Esophagus muscularis mucosa (tissue), 4 donors: ENCODE results near the gene TINCR. TPM values are rescaled to one million over a fixed set of nuclear protein-coding genes. Genes with fewer than 3 reads are reported as not detected.

ENCODE experiments used
- DNase-seq: peaks from one replicate; pipeline ENCODE4 v3.0.0-alpha.2; 2017; ENCODE audit errors: extremely low spot score
- H3K27ac ChIP-seq, 4 donors: fragments of 200-600 bp; sonication (generic); replicated peaks in 1 of 4; 1 replicate in 3 of 4; 2 replicates in 1 of 4; pipeline ENCODE4 v1.5.1; 2016 to 2019; ENCODE audit warnings: mild to moderate bottlenecking in 1 of 4
- H3K27me3 ChIP-seq, 4 donors: fragments of 200-600 bp; sonication (generic); one replicate each; pipeline versions ENCODE4 v1.5.1 to v1.6.0; 2016 to 2019
- H3K36me3 ChIP-seq, 4 donors: fragments of 200-600 bp; sonication (generic); one replicate each; pipeline ENCODE4 v1.5.1; 2016 to 2019
- H3K4me1 ChIP-seq, 4 donors: fragments of 200-600 bp; sonication (generic); one replicate each; pipeline ENCODE4 v1.5.1; 2016 to 2019
- H3K4me3 ChIP-seq, 4 donors: fragments of 200-600 bp; sonication (generic); 1 replicate in 2 of 4; 2 replicates in 2 of 4; pipeline ENCODE4 v1.5.1; 2016 to 2019; ENCODE audit warnings: mild to moderate bottlenecking in 4 of 4, moderate library complexity in 1 of 4
- H3K9me3 ChIP-seq, 4 donors: fragments of 200-600 bp; sonication (generic); 1 replicate in 3 of 4; 2 replicates in 1 of 4; pipeline ENCODE4 v1.5.1; 2016 to 2019
- EP300 ChIP-seq: sonication (generic); formaldehyde crosslinking; IDR thresholded peaks from one replicate; pipeline ENCODE4 v1.6.1; 2017; ENCODE audit warnings: antibody characterized with exemption
- POLR2A ChIP-seq: fragments of 450-650 bp; IDR thresholded peaks from one replicate; pipeline ENCODE4 v1.6.1; 2017; ENCODE audit warnings: antibody characterized with exemption, moderate library complexity, mild to moderate bottlenecking, low read depth
- POLR2AphosphoS5 ChIP-seq, 2 donors: sonication (generic); formaldehyde crosslinking; IDR thresholded peaks; one replicate each; pipeline ENCODE4 v1.6.1; 2017; ENCODE audit warnings: antibody characterized with exemption in 2 of 2
- WGBS: methylation state at CpG from one replicate; pipeline ENCODE4 v1.1.5; 2018; 5-methylcytosine and 5-hydroxymethylcytosine counted together
- intact Hi-C: fragments of 100-400 bp; cut with DNase I; formaldehyde crosslinking; loops from one replicate; pipeline ENCODE4 v1.15.1; 2023
- total RNA-seq, 4 donors: library from RNA; depleted of rRNA; stranded (reverse); fragments of >200 nt; gene quantifications; one replicate each; pipeline versions ENCODE4 v1.1.0 to v1.2.1, GENCODE V29; 2016
- TF ChIP-seq, protein P1 (sequence below), 3 experiments: fragments of 200-600 bp in 2 of 3; fragments of 450-650 bp in 1 of 3; sonication (generic) in 2 of 3; IDR thresholded peaks; one replicate each; pipeline ENCODE4 v1.5.1; 2017 to 2019; ENCODE audit warnings: antibody characterized with exemption in 3 of 3, mild to moderate bottlenecking in 2 of 3, moderate library complexity in 1 of 3

TINCR gene
- total RNA-seq, 4 donors from 2014 or later = 0.17 to 2.9 (median 0.33) TPM; not detected in 1

DNA sequence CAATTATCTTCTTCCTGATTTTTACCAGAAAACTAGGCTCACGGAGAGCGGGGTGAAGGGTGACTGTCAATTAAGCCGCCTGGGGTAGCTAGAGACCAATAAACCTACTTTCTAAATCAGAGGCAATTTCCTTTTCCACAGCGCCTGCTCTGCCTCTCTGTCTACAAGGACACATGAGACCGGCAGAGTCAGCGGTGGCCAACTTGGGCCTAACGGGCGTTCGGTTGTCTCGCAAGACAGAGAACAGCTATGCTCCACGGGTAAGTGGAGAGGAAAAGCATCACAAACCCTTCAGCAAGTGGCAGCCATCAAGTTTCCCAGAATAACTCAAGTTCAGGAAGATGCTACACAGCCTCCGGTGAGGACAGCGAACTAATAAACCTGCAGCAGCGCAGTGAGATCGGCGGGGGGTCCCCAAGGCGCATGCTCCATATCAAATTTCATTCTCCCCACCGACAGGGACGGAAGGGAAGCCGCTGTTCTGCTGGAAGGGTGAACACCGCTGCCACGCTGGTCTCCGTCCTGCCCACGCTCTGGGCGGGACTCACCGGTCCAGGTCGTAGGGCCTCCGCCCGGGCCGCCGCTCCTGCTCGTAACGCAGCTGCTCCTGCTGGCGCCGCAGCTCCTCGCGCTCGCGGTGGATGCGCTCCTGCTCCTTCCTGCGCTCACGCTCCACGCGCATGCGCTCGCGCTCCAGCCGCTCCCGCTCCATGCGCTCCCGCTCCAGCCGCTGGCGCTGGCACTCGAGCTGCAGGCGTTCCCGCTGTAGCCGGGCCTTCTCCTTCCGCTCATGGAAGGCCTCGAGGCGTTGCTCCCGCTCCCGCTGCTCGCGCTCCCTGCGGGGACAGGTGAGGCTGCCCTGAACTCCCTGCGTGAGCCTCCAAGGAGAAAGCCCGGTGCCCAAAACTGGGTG lies 25.8 kb upstream of the TINCR start:
- 89% methylated on average over 38 of the region's 67 CpGs for WGBS
- intact Hi-C loops = no loop called here
- no peak overlapping the region for H3K4me3 ChIP-seq
- no peak overlapping the region for H3K27ac ChIP-seq
- peaks cover 98 to 100% (median 100%) of the 10 kb centered on the region in 4 donors for H3K36me3 ChIP-seq
- H3K27me3 ChIP-seq = no peaks in the 10 kb centered on the region
- no peaks in the 10 kb centered on the region for H3K9me3 ChIP-seq
- no peak for TF ChIP-seq POLR2AphosphoS5 (IDR thresholded peaks at IDR 0.05)
- no peak for TF ChIP-seq POLR2A
- TF ChIP-seq, protein P1, sequence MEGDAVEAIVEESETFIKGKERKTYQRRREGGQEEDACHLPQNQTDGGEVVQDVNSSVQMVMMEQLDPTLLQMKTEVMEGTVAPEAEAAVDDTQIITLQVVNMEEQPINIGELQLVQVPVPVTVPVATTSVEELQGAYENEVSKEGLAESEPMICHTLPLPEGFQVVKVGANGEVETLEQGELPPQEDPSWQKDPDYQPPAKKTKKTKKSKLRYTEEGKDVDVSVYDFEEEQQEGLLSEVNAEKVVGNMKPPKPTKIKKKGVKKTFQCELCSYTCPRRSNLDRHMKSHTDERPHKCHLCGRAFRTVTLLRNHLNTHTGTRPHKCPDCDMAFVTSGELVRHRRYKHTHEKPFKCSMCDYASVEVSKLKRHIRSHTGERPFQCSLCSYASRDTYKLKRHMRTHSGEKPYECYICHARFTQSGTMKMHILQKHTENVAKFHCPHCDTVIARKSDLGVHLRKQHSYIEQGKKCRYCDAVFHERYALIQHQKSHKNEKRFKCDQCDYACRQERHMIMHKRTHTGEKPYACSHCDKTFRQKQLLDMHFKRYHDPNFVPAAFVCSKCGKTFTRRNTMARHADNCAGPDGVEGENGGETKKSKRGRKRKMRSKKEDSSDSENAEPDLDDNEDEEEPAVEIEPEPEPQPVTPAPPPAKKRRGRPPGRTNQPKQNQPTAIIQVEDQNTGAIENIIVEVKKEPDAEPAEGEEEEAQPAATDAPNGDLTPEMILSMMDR (IDR thresholded peaks at IDR 0.05) = no peak
- no peak for TF ChIP-seq EP300
- DNase-seq = no peak
- H3K4me1 ChIP-seq = no peaks in the 10 kb centered on the region

DNA sequence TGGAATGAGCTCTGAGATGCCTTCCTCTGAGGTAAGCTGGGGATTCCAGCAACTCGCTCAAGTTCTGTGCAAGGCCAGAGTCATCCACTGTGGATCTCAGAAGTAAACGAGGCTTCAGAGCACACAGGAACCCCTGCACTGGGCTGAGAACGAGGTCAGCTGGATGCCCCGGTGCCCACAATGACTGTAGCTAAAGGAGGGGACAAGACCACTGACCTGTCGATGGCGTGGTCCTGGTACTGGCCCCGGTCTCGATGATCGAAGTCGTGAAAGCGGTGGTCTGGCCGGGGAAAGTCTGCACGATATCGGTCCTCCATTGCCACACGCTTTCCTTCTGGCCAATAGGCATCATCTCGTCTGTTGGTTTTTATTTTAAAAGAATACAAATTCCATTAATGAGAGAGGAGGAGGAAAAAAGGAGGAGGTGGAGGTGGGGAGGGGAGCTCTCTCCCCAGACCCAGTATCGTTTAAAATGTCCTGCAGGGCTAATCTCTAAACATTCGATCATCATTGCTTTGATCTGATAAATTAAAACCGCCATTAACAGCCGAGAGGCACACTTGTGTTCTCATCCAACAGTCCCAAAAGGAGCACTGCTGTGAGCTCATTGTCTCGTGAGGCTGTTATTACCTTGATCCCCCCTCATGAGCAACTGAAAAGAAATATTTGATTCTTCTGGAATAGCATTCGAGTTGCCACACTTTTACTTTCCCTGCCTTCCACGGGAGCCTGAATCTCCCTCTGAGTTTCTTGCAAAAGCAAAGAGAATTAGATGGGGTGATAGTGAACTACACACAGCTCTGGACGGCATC lies 25.0 kb upstream of the TINCR start:
- no peak for DNase-seq
- no peak for TF ChIP-seq POLR2AphosphoS5 (IDR thresholded peaks at IDR 0.05)
- TF ChIP-seq, protein P1 (IDR thresholded peaks at IDR 0.05) = no peak
- no peak for TF ChIP-seq EP300
- intact Hi-C loops = no loop called here

DNA sequence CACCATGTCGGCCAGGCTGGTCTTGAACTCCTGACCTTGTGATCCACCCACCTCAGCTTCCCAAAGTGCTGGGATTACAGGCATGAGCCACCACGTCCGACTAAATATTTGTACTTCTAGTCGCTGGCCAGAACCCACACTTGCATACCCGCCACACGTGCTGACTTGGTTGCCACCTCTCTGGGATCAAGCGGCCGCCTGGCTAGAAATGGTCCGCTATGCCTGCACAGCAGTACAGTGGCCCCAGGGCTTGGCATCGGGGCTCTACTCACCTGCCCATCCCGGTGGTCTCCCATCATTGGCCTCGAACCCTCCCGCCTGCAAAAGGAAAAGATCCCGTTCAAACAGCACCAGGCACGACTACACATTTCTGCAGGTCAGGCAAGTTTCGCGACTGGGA lies 23.7 kb upstream of the TINCR start:
- intact Hi-C loops = no loop called here
- H3K36me3 ChIP-seq = peaks cover 91 to 100% (median 100%) of the 10 kb centered on the region in 4 donors
- WGBS = 98% methylated on average over 15 of the region's 17 CpGs
- DNase-seq = no peak
- no peak overlapping the region for H3K4me3 ChIP-seq
- no peaks in the 10 kb centered on the region for H3K9me3 ChIP-seq
- TF ChIP-seq EP300 (no peak), POLR2A (no peak), POLR2AphosphoS5 (IDR thresholded peaks at IDR 0.05) (no peak)
- TF ChIP-seq, protein P1 (IDR thresholded peaks at IDR 0.05) = no peak
- no peak overlapping the region for H3K27ac ChIP-seq
- H3K27me3 ChIP-seq = no peaks in the 10 kb centered on the region
- H3K4me1 ChIP-seq = peaks cover 2 to 4% (median 3%) of the 10 kb centered on the region in 4 donors

More for the DNA sequence above, 25.0 kb upstream of the TINCR start:
- Histone ChIP-seq H3K4me1 (no peaks in the 10 kb centered on the region), H3K36me3 (peaks cover 96 to 100% (median 100%) of the 10 kb centered on the region in 4 donors), H3K27ac (no peak overlapping the region), H3K9me3 (no peaks in the 10 kb centered on the region), H3K27me3 (no peaks in the 10 kb centered on the region), H3K4me3 (no peak overlapping the region)
- 92% methylated on average over 24 of the region's 24 CpGs for WGBS

DNA sequence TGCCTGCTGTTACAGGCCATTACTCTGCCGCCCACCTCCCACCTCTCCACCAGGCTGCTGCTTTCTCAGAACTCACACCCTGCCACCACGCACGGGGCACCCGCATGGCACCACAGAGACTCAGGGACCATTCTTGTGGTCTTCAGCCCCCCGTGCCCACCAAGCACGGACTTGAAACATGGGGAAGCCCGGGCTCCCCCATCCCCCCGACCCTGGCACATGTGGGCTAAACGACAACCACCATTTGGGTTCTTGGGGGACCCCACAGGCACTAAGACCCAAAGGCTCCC lies 23.1 kb upstream of the TINCR start:
- peaks cover 9 to 10% (median 10%) of the 10 kb centered on the region in 4 donors for H3K4me1 ChIP-seq
- H3K36me3 ChIP-seq = peaks cover 85 to 100% (median 99%) of the 10 kb centered on the region in 4 donors
- intact Hi-C loops = no loop called here
- no peak overlapping the region for H3K27ac ChIP-seq
- WGBS = 93% methylated on average over 5 of the region's 9 CpGs
- no peak for DNase-seq
- H3K4me3 ChIP-seq = no peak overlapping the region
- TF ChIP-seq POLR2AphosphoS5 (IDR thresholded peaks at IDR 0.05) = no peak
- TF ChIP-seq, protein P1 (IDR thresholded peaks at IDR 0.05) = no peak
- no peak for TF ChIP-seq EP300
- TF ChIP-seq POLR2A = no peak
- H3K9me3 ChIP-seq = no peaks in the 10 kb centered on the region
- H3K27me3 ChIP-seq = no peaks in the 10 kb centered on the region
